Measurements from ENCODE around the gene PLD5.
"Not testable (repeated sequence)": the region's sequence is repeated elsewhere in the genome, so short reads cannot be mapped to it uniquely, and the experiment has no call there.

Gene PLD5

DNA sequence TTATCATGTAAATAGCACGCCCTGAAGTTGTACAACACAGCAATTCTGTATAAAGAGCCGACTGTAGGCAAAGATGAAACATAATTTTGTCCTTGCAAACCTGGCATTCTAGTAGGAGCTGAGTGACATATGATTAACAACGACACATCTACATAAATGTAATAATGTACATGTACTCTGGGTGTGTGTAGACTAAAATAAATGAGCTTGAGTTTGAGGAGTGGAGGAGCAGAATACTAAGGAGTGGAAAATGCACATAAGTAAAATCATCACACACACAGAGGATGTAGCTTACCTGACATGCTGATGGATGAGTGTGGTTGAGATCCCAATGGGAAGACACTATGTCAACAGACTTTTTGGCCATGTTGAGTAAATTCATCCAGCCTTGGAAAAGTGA, 236.4 kb downstream of the PLD5 start:
- H3K4me1 Mint-ChIP-seq, H3K9me3 Mint-ChIP-seq, H3K27me3 Mint-ChIP-seq, H3K27ac Mint-ChIP-seq, ATAC-seq, DNase-seq, H3K4me3 Mint-ChIP-seq: not testable (repeated sequence)

- not testable (repeated sequence) for H3K4me1 Mint-ChIP-seq, H3K4me3 Mint-ChIP-seq, H3K27ac Mint-ChIP-seq, H3K9me3 Mint-ChIP-seq, DNase-seq, ATAC-seq, H3K27me3 Mint-ChIP-seq
Observed at GRCh38 chr1:242282758-242283485, 241.6 kb downstream of the PLD5 start.

GRCh38 chr1:242278406-242278805, 246.1 kb downstream of the PLD5 start:
- H3K4me1 Mint-ChIP-seq, DNase-seq, H3K27ac Mint-ChIP-seq, H3K27me3 Mint-ChIP-seq, ATAC-seq, H3K4me3 Mint-ChIP-seq, H3K9me3 Mint-ChIP-seq: not testable (repeated sequence)

DNA sequence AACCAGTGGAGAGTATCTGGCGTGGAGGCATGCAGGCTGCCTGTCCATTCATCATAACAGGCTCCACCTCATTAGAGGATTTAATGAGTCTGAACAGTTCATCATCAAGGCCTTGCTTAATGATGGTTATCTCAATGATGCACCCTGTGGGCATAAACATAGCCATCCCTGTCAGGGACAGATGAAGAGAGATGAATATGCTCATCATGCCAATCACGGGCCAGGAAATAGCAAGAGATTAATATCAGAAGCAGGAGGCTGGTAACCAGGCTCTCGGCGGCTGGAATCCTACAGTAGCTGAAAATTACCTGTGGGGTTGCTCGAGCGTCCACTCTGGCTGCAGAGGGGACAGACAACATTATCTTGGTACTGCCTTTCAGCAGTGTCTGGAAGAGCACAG, 247.7 kb downstream of the PLD5 start:
- not testable (repeated sequence) for ATAC-seq, H3K4me1 Mint-ChIP-seq, H3K9me3 Mint-ChIP-seq, H3K27me3 Mint-ChIP-seq, H3K27ac Mint-ChIP-seq, H3K4me3 Mint-ChIP-seq, DNase-seq

DNA sequence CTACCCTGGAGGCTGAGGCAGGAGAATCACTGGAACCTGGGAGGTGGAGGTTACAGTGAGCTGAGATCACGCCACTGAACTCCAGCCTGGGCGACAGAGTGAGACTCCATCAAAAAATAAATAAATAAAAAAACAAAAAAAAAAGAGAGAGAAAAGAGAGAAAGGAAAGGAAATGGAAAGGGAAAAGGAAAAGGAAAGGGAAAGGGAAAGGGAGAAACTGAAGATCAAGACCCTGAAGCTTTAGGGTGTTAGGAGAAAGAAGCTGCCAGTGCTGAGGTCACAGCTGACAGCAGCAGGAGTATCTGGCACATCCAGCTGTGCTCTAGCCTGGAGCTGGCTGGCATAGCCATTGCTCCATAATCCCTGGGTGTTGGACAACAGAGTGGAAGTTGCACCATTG, 257.5 kb downstream of the PLD5 start:
- not testable (repeated sequence) for H3K27ac Mint-ChIP-seq, H3K4me3 Mint-ChIP-seq, H3K9me3 Mint-ChIP-seq, DNase-seq, H3K27me3 Mint-ChIP-seq, ATAC-seq, H3K4me1 Mint-ChIP-seq

DNA sequence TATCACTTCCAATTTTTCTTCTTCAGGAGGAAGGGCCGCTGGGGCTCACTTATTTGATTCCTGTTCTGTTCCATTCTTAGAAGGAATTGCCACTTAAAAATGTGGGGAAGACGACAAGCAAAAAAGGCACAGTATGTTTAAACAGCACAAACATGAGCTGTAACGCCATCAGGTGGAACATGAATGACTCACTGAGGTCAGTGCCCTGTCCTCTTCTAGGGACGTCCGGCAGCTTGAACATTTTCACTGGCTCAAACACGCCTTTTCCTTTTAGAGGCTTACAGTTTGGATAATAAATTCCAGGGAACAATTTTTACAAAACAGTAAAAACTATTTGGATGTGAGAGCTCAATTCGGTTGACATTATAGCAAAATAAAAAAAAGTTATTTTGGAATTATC, 260.1 kb downstream of the PLD5 start:
- H3K27me3 Mint-ChIP-seq, H3K9me3 Mint-ChIP-seq, H3K27ac Mint-ChIP-seq, ATAC-seq, H3K4me1 Mint-ChIP-seq, DNase-seq, H3K4me3 Mint-ChIP-seq: not testable (repeated sequence)

DNA sequence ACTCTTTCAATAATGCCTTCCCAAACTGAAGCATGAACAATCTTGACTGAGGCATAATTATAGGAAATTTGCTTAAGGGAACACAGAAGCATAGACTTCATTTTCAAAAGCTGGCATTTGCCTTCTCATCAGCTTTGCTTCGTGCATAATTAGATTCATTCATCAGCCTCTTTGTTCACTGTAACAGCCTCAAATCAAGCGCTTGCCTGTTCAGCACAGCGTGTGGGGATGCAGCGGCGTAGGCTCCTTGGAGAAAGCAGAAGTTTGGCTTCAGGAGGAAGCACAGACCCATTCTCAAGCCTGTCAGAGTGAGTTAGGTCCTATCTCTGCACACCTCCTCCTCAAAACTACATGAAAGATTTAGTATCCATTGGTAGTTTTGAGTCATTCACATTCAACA, 279.2 kb downstream of the PLD5 start:
- no peaks in the 10 kb centered on the region for H3K27me3 Mint-ChIP-seq
- DNase-seq (no peak), ATAC-seq (no peak)
- H3K9me3 Mint-ChIP-seq: no peaks in the 10 kb centered on the region
- no peaks in the 10 kb centered on the region for H3K4me1 Mint-ChIP-seq
- no peak overlapping the region for H3K27ac Mint-ChIP-seq
- no peak overlapping the region for H3K4me3 Mint-ChIP-seq

GRCh38 chr1:242243472-242243871, 281.0 kb downstream of the PLD5 start:
- Mint-ChIP-seq H3K27ac (no peak overlapping the region), H3K27me3 (no peaks in the 10 kb centered on the region), H3K4me1 (no peaks in the 10 kb centered on the region), H3K9me3 (no peaks in the 10 kb centered on the region), H3K4me3 (no peak overlapping the region)
- ATAC-seq (no peak), DNase-seq (no peak)

GRCh38 chr1:242242983-242243382, 281.5 kb downstream of the PLD5 start:
- Mint-ChIP-seq H3K27ac (peak overlapping the region in 1 of 2 donors; percentile 48), H3K27me3 (no peaks in the 10 kb centered on the region)
- ATAC-seq: no peak

GRCh38 chr1:242241936-242242335, 282.6 kb downstream of the PLD5 start:
- DNase-seq (no peak), ATAC-seq (no peak)
- Mint-ChIP-seq H3K4me3 (no peak overlapping the region), H3K4me1 (no peaks in the 10 kb centered on the region), H3K27me3 (no peaks in the 10 kb centered on the region), H3K9me3 (no peaks in the 10 kb centered on the region), H3K27ac (no peak overlapping the region)

More at GRCh38 chr1:242242983-242243382, 281.5 kb downstream of the PLD5 start:
- no peaks in the 10 kb centered on the region for H3K9me3 Mint-ChIP-seq
- H3K4me3 Mint-ChIP-seq: no peak overlapping the region
- no peak for DNase-seq
- no peaks in the 10 kb centered on the region for H3K4me1 Mint-ChIP-seq

DNA sequence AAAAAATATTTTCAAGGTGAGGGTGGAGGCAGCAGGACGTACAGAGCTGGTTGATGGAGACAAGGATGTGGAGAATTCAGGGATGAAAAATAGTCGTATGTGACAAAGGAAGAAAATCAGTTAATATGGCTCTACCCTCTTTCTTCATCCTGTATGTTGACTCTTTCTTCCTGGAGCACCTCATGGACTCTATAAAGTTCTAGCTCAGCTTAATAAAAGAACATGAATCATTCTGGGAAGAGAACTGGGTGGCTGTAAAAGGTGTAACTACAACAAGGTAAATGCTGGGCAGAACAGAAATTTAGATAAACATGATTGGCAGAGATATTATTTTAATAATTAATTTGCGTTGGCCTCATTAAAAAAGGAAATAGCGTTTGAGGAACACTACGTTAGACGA, 283.8 kb downstream of the PLD5 start:
- Mint-ChIP-seq H3K4me1 (no peaks in the 10 kb centered on the region), H3K27ac (no peak overlapping the region), H3K4me3 (no peak overlapping the region), H3K9me3 (no peaks in the 10 kb centered on the region), H3K27me3 (no peaks in the 10 kb centered on the region)
- no peak for ATAC-seq
- no peak for DNase-seq

DNA sequence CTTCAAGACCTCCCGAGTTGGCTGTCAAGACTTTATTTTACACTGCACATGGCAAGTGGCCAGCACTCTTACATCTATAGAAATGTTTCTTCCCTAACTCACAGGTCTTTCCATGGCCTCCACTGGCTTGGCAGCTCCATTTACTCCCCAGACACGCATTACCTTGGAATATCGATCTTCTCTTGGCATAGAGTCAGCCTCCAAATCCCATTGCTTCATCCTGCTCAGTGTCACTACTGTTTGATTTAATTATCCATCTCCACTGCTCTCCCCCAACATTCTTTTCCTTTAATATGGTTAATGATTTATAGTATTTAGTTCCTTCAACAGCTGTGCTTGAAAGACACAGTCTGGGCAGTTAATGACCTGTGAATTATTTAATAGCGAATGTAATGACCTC, 284.4 kb downstream of the PLD5 start:
- DNase-seq (no peak), ATAC-seq (no peak)
- H3K4me3 Mint-ChIP-seq: no peak overlapping the region
- H3K27me3 Mint-ChIP-seq: no peaks in the 10 kb centered on the region
- no peaks in the 10 kb centered on the region for H3K4me1 Mint-ChIP-seq
- H3K9me3 Mint-ChIP-seq: no peaks in the 10 kb centered on the region
- H3K27ac Mint-ChIP-seq: no peak overlapping the region

DNA sequence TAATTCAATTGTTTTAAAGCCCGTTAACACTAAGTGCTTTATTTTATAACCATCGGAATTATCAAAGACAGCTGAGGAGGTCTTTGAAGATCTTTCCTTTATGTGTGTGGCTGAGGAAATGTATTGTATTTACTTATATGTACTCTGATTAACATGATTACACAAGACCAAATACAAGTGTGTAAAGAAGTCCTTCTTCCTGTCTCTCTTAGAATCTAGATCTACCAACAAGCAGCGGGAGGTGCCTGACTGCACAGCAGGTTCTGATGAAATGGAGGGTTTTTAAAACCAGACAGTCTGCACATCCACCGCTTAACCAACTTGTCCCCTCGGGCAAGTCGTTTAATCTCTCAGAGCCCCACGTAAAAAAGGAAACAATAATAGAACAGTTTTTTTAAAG, 285.1 kb downstream of the PLD5 start:
- DNase-seq: no peak
- Mint-ChIP-seq H3K9me3 (no peaks in the 10 kb centered on the region), H3K27ac (no peak overlapping the region), H3K4me1 (no peaks in the 10 kb centered on the region), H3K4me3 (no peak overlapping the region), H3K27me3 (peaks cover 3% of the 10 kb centered on the region)
- no peak for ATAC-seq

DNA sequence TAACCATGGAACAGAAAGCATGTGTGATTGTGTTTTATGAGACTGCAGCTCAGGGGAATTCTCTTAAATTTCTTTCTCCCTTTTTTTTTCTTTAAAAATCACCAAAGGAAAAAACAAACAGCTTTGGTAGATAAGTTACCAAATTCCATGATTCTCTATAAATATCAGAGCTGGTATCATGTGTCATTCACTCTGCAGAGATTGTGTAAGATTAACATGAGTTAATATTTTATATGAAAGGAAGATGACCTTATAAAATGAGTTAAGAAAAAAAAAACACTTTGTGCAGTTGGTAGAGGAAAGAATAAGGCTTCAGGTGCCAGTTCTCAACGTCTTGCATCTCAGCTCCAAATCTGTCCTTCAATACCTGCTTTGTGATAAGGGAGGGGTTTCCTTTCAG, 287.4 kb downstream of the PLD5 start:
- no peak overlapping the region for H3K4me3 Mint-ChIP-seq
- H3K9me3 Mint-ChIP-seq: no peaks in the 10 kb centered on the region
- no peak overlapping the region for H3K27ac Mint-ChIP-seq
- no peaks in the 10 kb centered on the region for H3K4me1 Mint-ChIP-seq
- no peak for DNase-seq
- peaks cover 8% of the 10 kb centered on the region for H3K27me3 Mint-ChIP-seq
- no peak for ATAC-seq

- Mint-ChIP-seq H3K27ac (no peak overlapping the region), H3K4me3 (no peak overlapping the region), H3K27me3 (peaks cover under 1% of the 10 kb centered on the region), H3K9me3 (no peaks in the 10 kb centered on the region), H3K4me1 (no peaks in the 10 kb centered on the region)
- DNase-seq (no peak), ATAC-seq (no peak)
Observed at GRCh38 chr1:242228991-242229390, 295.5 kb downstream of the PLD5 start.

GRCh38 chr1:242225767-242226573, 298.5 kb downstream of the PLD5 start:
- no peaks in the 10 kb centered on the region for H3K4me1 Mint-ChIP-seq

More at GRCh38 chr1:242225767-242226573, 298.5 kb downstream of the PLD5 start:
- Mint-ChIP-seq H3K4me3 (no peak overlapping the region), H3K9me3 (no peaks in the 10 kb centered on the region), H3K27ac (no peak overlapping the region), H3K27me3 (no peaks in the 10 kb centered on the region)
- DNase-seq (no peak), ATAC-seq (no peak)
